Measurements from ENCODE around the gene IL17RD. TPM values are rescaled to one million over a fixed set of nuclear protein-coding genes. Genes with fewer than 3 reads are reported as not detected.

Gene IL17RD
- total RNA-seq, 1 donor from 2014 or later, result 2.9 TPM

GRCh38 chr3:57078344-57078634 is 86.9 kb downstream of the IL17RD start:
- peak overlapping the region; percentile 68 for H3K4me3 Mint-ChIP-seq (ENCODE audit: unreplicated experiment)
- TF ChIP-seq, protein P1, sequence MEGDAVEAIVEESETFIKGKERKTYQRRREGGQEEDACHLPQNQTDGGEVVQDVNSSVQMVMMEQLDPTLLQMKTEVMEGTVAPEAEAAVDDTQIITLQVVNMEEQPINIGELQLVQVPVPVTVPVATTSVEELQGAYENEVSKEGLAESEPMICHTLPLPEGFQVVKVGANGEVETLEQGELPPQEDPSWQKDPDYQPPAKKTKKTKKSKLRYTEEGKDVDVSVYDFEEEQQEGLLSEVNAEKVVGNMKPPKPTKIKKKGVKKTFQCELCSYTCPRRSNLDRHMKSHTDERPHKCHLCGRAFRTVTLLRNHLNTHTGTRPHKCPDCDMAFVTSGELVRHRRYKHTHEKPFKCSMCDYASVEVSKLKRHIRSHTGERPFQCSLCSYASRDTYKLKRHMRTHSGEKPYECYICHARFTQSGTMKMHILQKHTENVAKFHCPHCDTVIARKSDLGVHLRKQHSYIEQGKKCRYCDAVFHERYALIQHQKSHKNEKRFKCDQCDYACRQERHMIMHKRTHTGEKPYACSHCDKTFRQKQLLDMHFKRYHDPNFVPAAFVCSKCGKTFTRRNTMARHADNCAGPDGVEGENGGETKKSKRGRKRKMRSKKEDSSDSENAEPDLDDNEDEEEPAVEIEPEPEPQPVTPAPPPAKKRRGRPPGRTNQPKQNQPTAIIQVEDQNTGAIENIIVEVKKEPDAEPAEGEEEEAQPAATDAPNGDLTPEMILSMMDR (IDR thresholded peaks at IDR 0.05), result no peak
- peaks cover 4% of the 10 kb centered on the region for H3K4me1 Mint-ChIP-seq (ENCODE audit: unreplicated experiment)
- peaks cover 20% of the 10 kb centered on the region for H3K27me3 Mint-ChIP-seq (ENCODE audit: unreplicated experiment)
- no peaks in the 10 kb centered on the region for H3K9me3 Mint-ChIP-seq (ENCODE audit: unreplicated experiment)
- DNase-seq (ENCODE audit: extremely low spot score, unreplicated experiment), result no peak
- no peaks in the 10 kb centered on the region for H3K36me3 Mint-ChIP-seq (ENCODE audit: unreplicated experiment)
- H3K27ac Mint-ChIP-seq (ENCODE audit: unreplicated experiment), result no peak overlapping the region

DNA sequence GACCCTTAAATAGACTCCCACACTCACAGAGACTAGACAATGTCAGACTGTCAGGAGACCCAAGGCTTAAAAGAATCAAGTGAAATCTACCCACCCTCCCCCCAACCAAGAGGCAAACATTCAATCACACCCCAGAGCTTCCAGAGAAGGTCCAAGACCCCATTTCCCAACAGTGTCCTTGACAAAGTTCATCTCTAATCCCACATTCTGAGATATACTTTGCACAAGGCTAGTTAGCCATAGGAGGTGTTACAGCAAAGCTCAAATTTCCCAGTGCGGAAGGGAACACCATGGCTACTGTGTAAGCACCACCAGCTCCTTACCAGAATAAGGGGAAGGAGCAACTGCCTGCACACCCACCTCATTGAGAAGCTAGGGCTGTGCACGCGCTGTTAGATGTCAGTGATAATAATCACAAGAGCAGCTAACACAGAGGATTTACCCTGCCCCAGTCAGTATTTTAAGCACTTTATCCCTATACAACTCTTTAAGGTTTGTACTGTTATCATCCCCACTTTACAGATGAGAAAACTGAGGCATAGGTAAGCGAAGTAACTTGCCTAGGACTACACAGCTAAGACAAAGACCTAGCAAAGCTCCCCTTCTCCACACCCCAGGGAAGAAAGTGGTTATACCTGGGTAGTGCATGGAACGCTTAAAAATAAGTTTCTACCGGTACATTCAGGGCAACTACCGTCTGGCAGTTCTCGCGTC is 87.4 kb downstream of the IL17RD start:
- H3K9me3 Mint-ChIP-seq (ENCODE audit: unreplicated experiment), result no peaks in the 10 kb centered on the region
- TF ChIP-seq, protein P1 (IDR thresholded peaks at IDR 0.05), result no peak
- peak overlapping the region; percentile 68 for H3K4me3 Mint-ChIP-seq (ENCODE audit: unreplicated experiment)
- no peaks in the 10 kb centered on the region for H3K36me3 Mint-ChIP-seq (ENCODE audit: unreplicated experiment)
- no peak overlapping the region for H3K27ac Mint-ChIP-seq (ENCODE audit: unreplicated experiment)
- H3K4me1 Mint-ChIP-seq (ENCODE audit: unreplicated experiment), result peaks cover 4% of the 10 kb centered on the region
- no peak for DNase-seq (ENCODE audit: extremely low spot score, unreplicated experiment)
- peaks cover 20% of the 10 kb centered on the region for H3K27me3 Mint-ChIP-seq (ENCODE audit: unreplicated experiment)

GRCh38 chr3:57076422-57076951 is 88.7 kb downstream of the IL17RD start:
- no peak overlapping the region for H3K4me3 Mint-ChIP-seq (ENCODE audit: unreplicated experiment)
- H3K36me3 Mint-ChIP-seq (ENCODE audit: unreplicated experiment), result no peaks in the 10 kb centered on the region
- TF ChIP-seq, protein P1 (IDR thresholded peaks at IDR 0.05), result no peak
- peaks cover 20% of the 10 kb centered on the region for H3K27me3 Mint-ChIP-seq (ENCODE audit: unreplicated experiment)
- no peak overlapping the region for H3K27ac Mint-ChIP-seq (ENCODE audit: unreplicated experiment)
- H3K9me3 Mint-ChIP-seq (ENCODE audit: unreplicated experiment), result no peaks in the 10 kb centered on the region
- DNase-seq (ENCODE audit: extremely low spot score, unreplicated experiment), result no peak
- peaks cover 4% of the 10 kb centered on the region for H3K4me1 Mint-ChIP-seq (ENCODE audit: unreplicated experiment)

- Mint-ChIP-seq H3K9me3 (ENCODE audit: unreplicated experiment) (peaks cover 6% of the 10 kb centered on the region), H3K4me1 (ENCODE audit: unreplicated experiment) (peaks cover 4% of the 10 kb centered on the region), H3K36me3 (ENCODE audit: unreplicated experiment) (no peaks in the 10 kb centered on the region), H3K27ac (ENCODE audit: unreplicated experiment) (no peak overlapping the region), H3K4me3 (ENCODE audit: unreplicated experiment) (no peak overlapping the region), H3K27me3 (ENCODE audit: unreplicated experiment) (peaks cover 11% of the 10 kb centered on the region)
- TF ChIP-seq, protein P1 (IDR thresholded peaks at IDR 0.05), result no peak
- DNase-seq (ENCODE audit: extremely low spot score, unreplicated experiment), result no peak
Measured at GRCh38 chr3:57074135-57074534, 91.0 kb downstream of the IL17RD start.

- TF ChIP-seq, protein P1 (IDR thresholded peaks at IDR 0.05), result no peak
- Mint-ChIP-seq H3K27me3 (ENCODE audit: unreplicated experiment) (peaks cover 11% of the 10 kb centered on the region), H3K9me3 (ENCODE audit: unreplicated experiment) (peaks cover 6% of the 10 kb centered on the region), H3K27ac (ENCODE audit: unreplicated experiment) (no peak overlapping the region), H3K4me1 (ENCODE audit: unreplicated experiment) (peaks cover 7% of the 10 kb centered on the region), H3K36me3 (ENCODE audit: unreplicated experiment) (no peaks in the 10 kb centered on the region), H3K4me3 (ENCODE audit: unreplicated experiment) (no peak overlapping the region)
- no peak for DNase-seq (ENCODE audit: extremely low spot score, unreplicated experiment)
Measured at GRCh38 chr3:57073628-57074027, 91.5 kb downstream of the IL17RD start.

Measured in osteocyte (in vitro differentiated cells).